H1 (cell line): Measurements from ENCODE around the gene TUBB2B.

Experiments used
- EP300 ChIP-seq, 2 experiments: IDR thresholded peaks; 1 replicate in 1 of 2; 2 replicates in 1 of 2; pipeline ENCODE4 v1.6.1; 2011 to 2012; ENCODE audit warnings: low read depth in 2 of 2, low read length in 2 of 2, mild to moderate bottlenecking in 2 of 2, borderline replicate concordance in 1 of 2, inconsistent platforms in 1 of 2, moderate library complexity in 1 of 2
- EZH2 ChIP-seq: fragments of 200-600 bp; sonication (generic); IDR thresholded peaks from 2 replicates; pipeline ENCODE4 v1.7.1; 2012; ENCODE audit warnings: low read depth, mild to moderate bottlenecking, moderate library complexity, low read length, inconsistent platforms; ENCODE audit not compliant: severe bottlenecking
- HDAC6 ChIP-seq: IDR thresholded peaks from one replicate; pipeline ENCODE4 v1.7.1; 2012; ENCODE audit warnings: low read depth, mild to moderate bottlenecking, inconsistent platforms, low read length, moderate library complexity
- JUND ChIP-seq: IDR thresholded peaks from 2 replicates; pipeline ENCODE4 v1.6.1; 2011; ENCODE audit warnings: mild to moderate bottlenecking, improper control_type of control experiment, low read length
- MAFK ChIP-seq: IDR thresholded peaks from 2 replicates; pipeline ENCODE4 v1.6.1; 2012; ENCODE audit warnings: low read depth, mild to moderate bottlenecking, improper control_type of control experiment, low read length
- POLR2A ChIP-seq, 2 experiments: IDR thresholded peaks; 1 replicate in 1 of 2; 2 replicates in 1 of 2; pipeline ENCODE4 v1.6.1; 2011; ENCODE audit warnings: low read depth in 2 of 2, low read length in 2 of 2, mild to moderate bottlenecking in 2 of 2; ENCODE audit errors: control extremely low read depth in 1 of 2
- RNF2 ChIP-seq: fragments of 200-900, 300-1000 bp; sonication (generic); IDR thresholded peaks from 2 replicates; pipeline ENCODE4 v1.7.1; 2016; ENCODE audit warnings: borderline replicate concordance, low read depth, mild to moderate bottlenecking, antibody characterized with exemption, low read length; ENCODE audit not compliant: poor library complexity, severe bottlenecking; ENCODE audit errors: missing control alignments
- SUZ12 ChIP-seq: fragments of 200-600 bp; sonication (generic); IDR thresholded peaks from 2 replicates; pipeline ENCODE4 v1.6.1; 2012; ENCODE audit warnings: mild to moderate bottlenecking, inconsistent platforms, low read length, moderate library complexity, mixed read lengths
- YY1 ChIP-seq: IDR thresholded peaks from 2 replicates; pipeline ENCODE4 v1.6.1; 2011; ENCODE audit warnings: low read depth, mild to moderate bottlenecking, low read length
- TF ChIP-seq, protein P1 (sequence below): IDR thresholded peaks from 2 replicates; pipeline ENCODE4 v1.6.1; 2012; ENCODE audit warnings: low read length, inconsistent platforms

DNA sequence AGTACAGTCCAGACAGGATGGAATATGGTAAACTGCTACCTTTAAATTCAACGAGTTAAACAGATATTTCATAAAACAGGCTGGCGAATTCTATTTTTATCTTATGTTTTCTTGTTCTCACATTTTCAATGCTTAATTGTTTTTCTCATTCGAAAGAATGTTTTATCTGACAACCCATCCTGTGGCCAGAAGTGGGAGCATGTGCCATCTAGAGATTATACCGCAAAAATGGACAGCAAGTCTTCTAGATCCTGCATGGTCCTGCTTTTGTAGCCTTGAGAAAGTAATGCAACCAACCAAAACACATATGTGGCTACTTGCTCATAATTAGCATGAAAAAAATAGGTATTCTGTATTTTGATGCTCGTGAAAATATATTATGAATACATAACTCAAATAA, 30.7 kb downstream of the TUBB2B start:
- TF ChIP-seq POLR2A (IDR thresholded peaks at IDR 0.05; ENCODE audit: control extremely low read depth in 1 of 2, low read depth in 2 of 2, low read length in 2 of 2) (no peak), HDAC6 (no peak), EP300 (IDR thresholded peaks at IDR 0.05; ENCODE audit: borderline replicate concordance in 1 of 2, low read depth in 2 of 2, low read length in 2 of 2) (no peak), MAFK (no peak), EZH2 (no peak), YY1 (no peak), SUZ12 (no peak), RNF2 (no peak), JUND (no peak)
- TF ChIP-seq, protein P1, sequence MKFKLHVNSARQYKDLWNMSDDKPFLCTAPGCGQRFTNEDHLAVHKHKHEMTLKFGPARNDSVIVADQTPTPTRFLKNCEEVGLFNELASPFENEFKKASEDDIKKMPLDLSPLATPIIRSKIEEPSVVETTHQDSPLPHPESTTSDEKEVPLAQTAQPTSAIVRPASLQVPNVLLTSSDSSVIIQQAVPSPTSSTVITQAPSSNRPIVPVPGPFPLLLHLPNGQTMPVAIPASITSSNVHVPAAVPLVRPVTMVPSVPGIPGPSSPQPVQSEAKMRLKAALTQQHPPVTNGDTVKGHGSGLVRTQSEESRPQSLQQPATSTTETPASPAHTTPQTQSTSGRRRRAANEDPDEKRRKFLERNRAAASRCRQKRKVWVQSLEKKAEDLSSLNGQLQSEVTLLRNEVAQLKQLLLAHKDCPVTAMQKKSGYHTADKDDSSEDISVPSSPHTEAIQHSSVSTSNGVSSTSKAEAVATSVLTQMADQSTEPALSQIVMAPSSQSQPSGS, result no peak
